ES-I3 (cell line): ENCODE measurements around the gene OIP5.
A peak's percentile ranks its signal among the peaks of the same experiment; 100 is the strongest.
"Not testable (repeated sequence)": the region's sequence is repeated elsewhere in the genome, so short reads cannot be mapped to it uniquely, and the experiment has no call there.

Source experiments
- H3K36me3 ChIP-seq: 2 replicates; pipeline ENCODE4 v1.6.1; 2013; ENCODE audit warnings: mild to moderate bottlenecking, low read length, control low read depth, moderate library complexity; ENCODE audit not compliant: insufficient read depth
- H3K4me1 ChIP-seq: 2 replicates; pipeline ENCODE4 v1.6.1; 2013; ENCODE audit warnings: mild to moderate bottlenecking, control low read depth, low read length; ENCODE audit not compliant: insufficient read depth
- H3K9ac ChIP-seq: 2 replicates; pipeline ENCODE4 v1.6.1; 2013; ENCODE audit warnings: low read depth, mild to moderate bottlenecking, low read length, moderate library complexity
- H3K9me3 ChIP-seq: 2 replicates; pipeline ENCODE4 v1.6.1; 2013; ENCODE audit warnings: mild to moderate bottlenecking, low read length, moderate library complexity; ENCODE audit not compliant: control insufficient read depth, insufficient read depth

The OIP5 gene

DNA sequence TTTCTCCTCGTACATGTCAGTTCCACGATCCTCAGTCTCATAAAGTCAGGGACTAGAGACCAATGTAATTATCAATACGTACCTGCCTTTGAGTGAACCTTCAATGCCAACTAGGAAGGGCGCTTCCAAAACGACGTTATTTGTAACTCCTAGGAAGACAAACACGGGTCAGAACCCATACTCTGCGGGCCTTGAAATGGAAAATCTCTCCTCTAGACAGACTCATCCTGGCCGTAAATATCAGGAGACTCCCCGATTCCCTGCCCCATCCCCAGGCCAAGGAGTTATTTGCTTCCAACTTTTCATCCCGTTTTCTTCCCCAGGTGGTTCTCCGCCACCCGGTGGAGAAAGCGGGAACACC lies 578 bp downstream of the OIP5 start:
- no peaks in the 10 kb centered on the region for H3K9me3 ChIP-seq
- peak overlapping the region; percentile 90 for H3K9ac ChIP-seq
- H3K4me1 ChIP-seq = no peaks in the 10 kb centered on the region; the same call in 1 of the 2 replicates
- 0 out of 2 replicates have a peak, but pooled peaks cover 2% of the 10 kb centered on the region for H3K36me3 ChIP-seq

DNA sequence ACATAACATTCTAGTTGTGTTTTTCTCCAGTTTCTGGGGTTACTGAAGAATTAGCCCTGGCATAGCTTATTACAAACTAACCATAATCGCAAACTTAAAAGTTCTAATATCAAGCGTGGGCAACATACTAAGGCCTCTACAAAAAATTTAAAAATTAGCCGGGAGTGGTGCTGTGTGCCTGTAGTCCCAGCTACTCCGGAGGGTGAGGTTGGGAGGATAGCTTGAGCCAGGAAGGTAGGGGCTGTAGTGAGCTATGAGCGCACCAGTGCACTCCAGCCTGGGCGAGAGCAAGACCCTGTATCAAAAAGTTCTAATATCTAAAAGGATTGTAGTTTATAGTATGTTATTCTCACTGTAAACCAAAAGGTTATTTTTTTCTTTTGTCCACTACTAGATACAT lies 1.1 kb downstream of the OIP5 start:
- Histone ChIP-seq H3K9me3 (no peaks in the 10 kb centered on the region), H3K36me3 (no peaks in the 10 kb centered on the region; the same call in 1 of the 2 replicates), H3K9ac (peak overlapping the region; percentile 90), H3K4me1 (no peaks in the 10 kb centered on the region; the same call in 1 of the 2 replicates)

DNA sequence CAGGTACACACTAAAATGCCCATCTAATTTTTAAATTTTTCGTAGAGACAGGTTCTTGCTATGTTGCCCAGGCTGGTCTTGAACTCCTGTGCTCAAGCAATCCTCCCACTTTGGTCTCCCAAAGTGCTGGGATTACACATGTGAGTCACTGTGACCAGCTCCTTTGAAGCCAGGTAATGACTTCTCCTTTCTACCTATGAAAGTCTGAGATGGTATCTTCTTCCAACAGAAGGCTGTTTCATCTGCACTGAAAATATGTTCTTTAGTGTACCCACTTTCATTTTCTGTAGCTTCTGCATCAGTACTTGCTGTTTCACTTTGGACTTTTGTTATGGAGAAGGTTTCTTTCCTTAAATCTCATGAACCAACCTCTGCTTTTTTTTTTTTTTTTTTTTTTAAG lies 8.8 kb downstream of the OIP5 start:
- Histone ChIP-seq H3K36me3 (no peaks in the 10 kb centered on the region; the same call in 1 of the 2 replicates), H3K4me1 (no peaks in the 10 kb centered on the region), H3K9me3 (no peaks in the 10 kb centered on the region), H3K9ac (no peak overlapping the region)

DNA sequence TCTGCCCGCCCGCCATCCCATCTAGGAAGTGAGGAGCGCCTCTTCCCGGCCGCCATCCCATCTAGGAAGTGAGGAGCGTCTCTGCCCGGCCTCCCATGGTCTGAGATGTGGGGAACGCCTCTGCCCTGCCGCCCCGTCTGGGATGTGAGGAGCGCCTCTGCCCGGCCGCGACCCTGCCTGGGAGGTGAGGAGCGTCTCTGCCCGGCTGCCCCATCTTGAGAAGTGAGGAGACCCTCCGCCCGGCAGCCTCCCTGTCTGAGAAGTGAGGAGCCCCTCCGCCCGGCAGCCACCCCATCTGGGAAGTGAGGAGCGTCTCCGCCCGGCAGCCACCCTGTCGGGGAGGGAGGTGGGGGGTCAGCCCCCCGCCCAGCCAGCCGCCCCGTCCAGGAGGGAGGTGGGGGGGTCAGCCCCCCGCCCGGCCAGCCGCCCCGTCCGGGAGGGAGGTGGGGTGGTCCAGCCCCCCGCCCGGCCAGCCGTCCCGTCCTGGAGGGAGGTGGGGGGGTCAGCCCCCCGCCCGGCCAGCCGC lies 11.5 kb downstream of the OIP5 start:
- not testable (repeated sequence) for H3K9ac ChIP-seq, H3K4me1 ChIP-seq, H3K9me3 ChIP-seq, H3K36me3 ChIP-seq

DNA sequence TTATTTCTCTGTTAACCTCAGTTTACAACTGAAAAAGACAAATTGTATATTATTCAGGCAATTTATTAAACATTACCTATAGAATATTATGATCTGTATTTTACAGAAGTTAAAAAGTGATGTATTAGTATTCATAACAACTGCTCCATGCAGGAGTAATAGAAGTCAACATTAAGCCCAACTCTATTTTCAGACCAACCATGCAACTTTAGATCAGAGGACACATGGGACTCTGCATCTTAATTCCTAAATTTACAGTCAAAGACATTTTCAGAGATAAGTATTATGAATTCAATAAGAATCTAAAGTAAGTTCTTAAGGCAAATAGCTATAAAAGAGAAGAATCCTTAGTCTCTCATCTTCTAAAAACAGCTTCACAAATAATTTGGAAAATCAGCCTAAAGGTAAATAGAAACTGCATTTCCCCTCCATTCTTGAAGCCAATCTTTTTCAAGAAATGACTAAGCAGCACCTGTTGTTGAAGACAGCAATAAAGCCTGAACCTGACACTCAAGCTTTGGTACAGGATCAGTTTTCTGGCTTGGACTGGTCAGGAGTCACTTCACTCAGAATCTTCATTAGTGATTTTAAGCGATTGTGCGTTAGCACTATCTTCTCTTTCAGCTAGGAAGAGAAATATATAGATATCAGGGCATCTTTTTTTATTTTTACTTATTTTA lies 23.0 kb downstream of the OIP5 start:
- Histone ChIP-seq H3K9ac (no peak overlapping the region), H3K9me3 (no peaks in the 10 kb centered on the region), H3K36me3 (no peaks in the 10 kb centered on the region), H3K4me1 (no peaks in the 10 kb centered on the region)

DNA sequence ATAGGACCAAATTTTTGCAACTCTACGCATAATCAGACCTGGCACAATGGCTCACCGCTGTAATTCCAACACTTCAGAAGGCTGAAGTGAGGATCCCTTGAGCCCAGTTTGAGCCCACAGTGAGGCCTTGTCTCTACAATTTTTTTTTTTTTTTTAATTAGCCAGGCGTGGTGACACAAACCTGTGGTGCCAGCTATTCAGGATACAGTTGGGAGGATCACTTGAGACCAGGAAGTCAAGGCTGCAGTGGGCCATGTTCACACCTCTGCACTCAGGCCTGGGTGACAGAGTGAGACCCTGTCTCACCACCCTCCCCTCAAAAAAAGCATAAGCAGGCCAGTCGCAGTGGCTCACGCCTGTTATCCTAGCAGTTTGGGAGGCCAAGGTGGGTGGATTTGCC lies 24.7 kb downstream of the OIP5 start:
- no peak overlapping the region for H3K9ac ChIP-seq
- no peaks in the 10 kb centered on the region for H3K9me3 ChIP-seq
- H3K36me3 ChIP-seq = no peaks in the 10 kb centered on the region
- peaks cover 6% of the 10 kb centered on the region; the same call in 1 of the 2 replicates for H3K4me1 ChIP-seq

DNA sequence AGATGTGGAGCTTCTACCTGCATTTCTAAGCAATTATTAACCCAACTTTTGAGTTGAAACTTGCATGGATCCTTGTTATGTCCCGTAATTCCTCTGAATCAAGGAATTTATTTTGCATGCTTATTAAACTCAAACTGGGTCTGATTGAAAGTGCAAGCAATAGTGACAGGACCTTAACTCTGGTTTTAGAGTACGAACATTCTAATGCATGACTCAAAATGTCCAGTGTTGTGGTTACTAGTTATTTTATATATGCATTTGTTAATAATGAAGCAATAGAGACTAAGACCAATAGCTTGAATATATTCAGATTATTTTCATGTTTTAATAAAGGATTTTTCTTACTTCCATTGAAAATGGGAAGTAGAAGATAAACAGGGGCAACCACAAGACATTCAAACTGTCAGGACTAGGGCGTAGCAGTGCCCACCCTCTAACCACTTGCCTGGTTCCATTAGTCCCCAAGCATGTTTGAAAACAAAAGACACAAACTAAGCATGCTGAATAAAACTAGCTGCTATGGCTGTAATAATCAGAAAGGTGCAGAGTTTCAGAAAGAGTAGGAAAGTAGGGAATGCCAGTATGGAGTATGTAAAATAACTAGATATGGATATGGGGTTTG lies 28.1 kb downstream of the OIP5 start:
- Histone ChIP-seq H3K36me3 (0 out of 2 replicates have a peak, but pooled peaks cover 4% of the 10 kb centered on the region), H3K4me1 (peaks cover 6% of the 10 kb centered on the region; the same call in 1 of the 2 replicates), H3K9me3 (no peaks in the 10 kb centered on the region), H3K9ac (no peak overlapping the region)

DNA sequence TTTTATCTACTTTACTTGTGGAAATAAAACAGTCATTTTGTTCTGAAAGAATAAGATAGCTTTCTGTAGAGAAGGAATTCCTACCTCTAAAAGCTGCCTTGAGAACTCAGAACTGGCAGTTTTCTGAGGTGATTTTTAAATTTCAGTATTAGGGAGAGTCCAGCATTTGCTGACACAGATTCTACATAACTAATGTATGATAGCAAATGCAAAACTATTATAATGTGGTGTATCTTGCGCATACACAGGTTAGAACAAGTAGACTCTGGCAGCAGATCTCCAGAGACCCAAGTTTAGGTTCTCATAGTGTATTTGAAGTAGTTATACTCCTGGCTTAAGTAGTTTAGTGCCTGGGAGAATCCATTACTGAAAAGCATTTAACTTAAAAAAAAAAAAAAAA lies 30.8 kb downstream of the OIP5 start:
- peaks cover 15% of the 10 kb centered on the region for H3K36me3 ChIP-seq
- peaks cover 6% of the 10 kb centered on the region; the same call in 1 of the 2 replicates for H3K4me1 ChIP-seq
- no peaks in the 10 kb centered on the region for H3K9me3 ChIP-seq
- no peak overlapping the region for H3K9ac ChIP-seq

DNA sequence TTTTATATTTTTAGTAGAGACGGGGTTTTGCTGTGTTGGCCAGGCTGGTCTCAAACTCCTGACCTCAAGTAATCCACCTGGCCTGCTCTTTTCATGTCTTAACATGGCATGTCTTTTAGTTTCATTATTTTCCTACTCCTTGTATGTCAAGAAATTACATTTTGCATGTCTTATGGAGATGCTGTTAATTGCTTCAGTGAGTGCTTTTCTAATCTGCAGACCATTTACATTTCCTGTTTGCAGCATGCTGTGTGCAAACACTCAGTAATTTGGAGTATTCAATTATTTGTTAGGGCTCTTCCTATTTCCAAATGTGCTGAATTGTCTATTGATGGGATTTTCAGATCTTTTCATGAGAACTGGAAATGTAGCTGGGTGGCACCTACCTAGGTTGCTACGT lies 31.3 kb downstream of the OIP5 start:
- H3K9me3 ChIP-seq, H3K4me1 ChIP-seq, H3K9ac ChIP-seq: not testable (repeated sequence)
- H3K36me3 ChIP-seq = peaks cover 15% of the 10 kb centered on the region

DNA sequence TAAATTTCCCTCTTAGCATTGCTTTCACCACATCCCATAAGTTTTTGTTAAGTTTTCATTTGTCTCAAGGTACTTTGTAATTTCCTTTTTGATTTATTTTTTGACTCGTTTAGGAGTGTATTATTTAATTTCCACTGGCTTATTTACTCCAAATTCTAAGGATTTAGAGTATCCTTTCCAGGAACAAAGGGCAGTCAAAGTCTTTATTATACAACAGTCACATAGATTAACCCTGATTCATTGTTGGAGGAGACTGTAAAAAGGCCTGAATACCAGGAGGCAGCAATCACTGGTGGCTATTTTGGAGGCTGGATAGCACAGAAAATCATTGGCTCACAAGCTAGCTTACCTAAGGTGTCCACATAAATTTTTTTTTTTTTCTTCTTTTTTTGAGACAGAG lies 39.9 kb downstream of the OIP5 start:
- Histone ChIP-seq H3K9ac (no peak overlapping the region), H3K4me1 (no peaks in the 10 kb centered on the region; the same call in 1 of the 2 replicates), H3K36me3 (peaks cover 13% of the 10 kb centered on the region), H3K9me3 (no peaks in the 10 kb centered on the region)

DNA sequence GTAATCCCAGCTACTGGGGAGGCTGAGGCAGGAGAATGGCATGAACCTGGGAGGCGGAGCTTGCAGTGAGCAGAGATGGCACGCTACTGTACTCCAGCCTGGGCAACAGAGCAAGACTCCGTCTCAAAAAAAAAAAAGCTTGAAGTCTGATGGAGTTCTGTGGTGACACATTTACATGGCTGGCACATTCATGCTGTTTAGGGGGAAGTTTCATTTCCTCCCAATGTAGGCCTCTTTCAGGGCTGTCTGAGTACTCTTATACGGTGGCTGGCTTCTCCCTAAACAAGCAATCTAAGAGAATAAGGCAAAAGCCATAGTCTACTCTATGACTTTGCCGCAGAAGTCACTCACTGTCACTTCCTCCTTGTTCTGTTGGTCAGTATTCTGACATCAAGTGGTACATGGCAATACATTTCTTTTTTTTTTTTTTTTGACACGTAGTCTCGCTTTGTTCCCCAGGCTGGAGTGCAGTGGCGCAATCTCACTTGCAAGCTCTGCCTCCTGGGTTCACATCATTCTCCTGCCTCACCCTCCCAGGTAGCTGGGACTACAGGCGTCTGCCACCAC lies 41.2 kb downstream of the OIP5 start:
- no peaks in the 10 kb centered on the region; the same call in 1 of the 2 replicates for H3K4me1 ChIP-seq
- peaks cover 23% of the 10 kb centered on the region for H3K36me3 ChIP-seq
- H3K9ac ChIP-seq = no peak overlapping the region
- no peaks in the 10 kb centered on the region for H3K9me3 ChIP-seq

DNA sequence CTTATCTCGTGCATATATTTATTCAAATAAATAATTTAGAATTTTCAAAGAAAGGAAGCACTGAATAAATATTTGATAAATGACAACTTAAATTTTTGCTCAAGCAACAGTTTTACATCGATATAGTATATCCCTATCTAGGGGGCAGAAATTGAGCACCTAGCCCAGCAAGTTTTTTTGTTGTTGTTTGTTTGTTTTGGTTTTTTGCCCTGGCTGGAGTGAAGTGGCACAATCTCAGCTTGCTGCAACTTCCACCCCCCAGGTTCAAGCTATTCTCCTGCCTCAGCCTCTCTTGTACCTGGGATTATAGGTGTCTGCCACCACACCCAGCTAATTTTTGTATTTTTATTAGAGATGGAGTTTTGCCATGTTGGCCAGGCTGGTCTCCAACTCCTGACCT lies 42.4 kb downstream of the OIP5 start:
- Histone ChIP-seq H3K9ac (no peak overlapping the region), H3K9me3 (no peaks in the 10 kb centered on the region), H3K36me3 (peaks cover 31% of the 10 kb centered on the region), H3K4me1 (peaks cover 6% of the 10 kb centered on the region; the same call in 1 of the 2 replicates)

DNA sequence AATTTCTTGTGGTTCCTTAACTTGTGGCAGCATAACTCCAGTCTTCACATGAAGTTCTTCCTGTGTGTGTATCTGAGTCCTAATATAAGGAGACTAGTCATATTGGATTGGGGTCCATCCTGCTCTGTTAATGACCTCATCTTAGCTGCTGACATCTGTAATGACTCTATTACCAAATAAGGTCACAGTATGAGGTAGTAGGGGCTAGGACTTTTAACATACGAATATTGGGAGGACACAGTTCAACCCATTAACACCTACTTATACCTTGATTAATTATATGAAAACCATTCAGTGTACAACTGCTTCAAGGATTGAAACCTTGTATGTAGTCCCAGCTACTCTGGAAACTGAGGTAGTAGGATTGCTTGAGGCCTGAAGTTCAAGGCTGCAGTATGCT lies 43.9 kb downstream of the OIP5 start:
- no peak overlapping the region for H3K9ac ChIP-seq
- peaks cover 6% of the 10 kb centered on the region; the same call in 1 of the 2 replicates for H3K4me1 ChIP-seq
- no peaks in the 10 kb centered on the region for H3K9me3 ChIP-seq
- peaks cover 31% of the 10 kb centered on the region for H3K36me3 ChIP-seq

DNA sequence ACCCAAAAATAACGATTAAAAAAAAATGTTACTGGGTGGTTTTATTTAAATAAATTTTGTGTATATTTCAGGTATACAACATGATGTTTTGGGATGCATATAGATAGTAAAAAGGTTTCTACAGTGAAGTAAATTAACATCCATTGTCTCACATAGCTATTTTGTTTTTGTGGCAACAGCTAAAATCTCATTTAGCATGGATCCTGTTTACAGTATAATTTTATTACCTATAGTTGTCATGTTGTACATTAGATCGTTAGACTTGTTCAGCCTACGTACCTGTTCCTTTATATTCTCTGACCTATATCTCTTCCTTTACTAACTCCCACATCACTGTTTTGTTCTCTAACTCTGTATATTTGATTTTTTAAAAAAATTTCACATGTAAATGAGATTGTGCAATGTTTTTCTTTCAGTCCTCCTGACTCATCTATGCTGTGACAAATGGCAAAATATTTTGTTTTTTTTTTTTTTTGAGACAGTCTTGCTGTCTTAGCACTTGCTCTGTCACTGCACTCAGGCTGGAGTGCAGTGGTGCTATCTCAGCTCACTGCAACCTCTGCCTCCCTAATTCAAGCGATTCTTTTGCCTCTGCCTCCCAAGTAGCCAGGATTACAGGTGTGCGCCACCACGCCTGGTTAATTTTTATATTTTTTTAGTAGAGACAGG lies 45.6 kb downstream of the OIP5 start:
- Histone ChIP-seq H3K9ac (no peak overlapping the region), H3K9me3 (no peaks in the 10 kb centered on the region), H3K4me1 (peaks cover 9% of the 10 kb centered on the region; the same call in 1 of the 2 replicates), H3K36me3 (peaks cover 28% of the 10 kb centered on the region; the same call in 1 of the 2 replicates)
